ENCODE results near the gene TMPO. TPM values are rescaled to one million over a fixed set of nuclear protein-coding genes. Genes with fewer than 3 reads are reported as not detected.
"Not testable (repeated sequence)": the region's sequence is repeated elsewhere in the genome, so short reads cannot be mapped to it uniquely, and the experiment has no call there.

Gene TMPO
- total RNA-seq, 4 donors from 2014 or later = 68.8 to 131 (median 81.8) TPM

DNA sequence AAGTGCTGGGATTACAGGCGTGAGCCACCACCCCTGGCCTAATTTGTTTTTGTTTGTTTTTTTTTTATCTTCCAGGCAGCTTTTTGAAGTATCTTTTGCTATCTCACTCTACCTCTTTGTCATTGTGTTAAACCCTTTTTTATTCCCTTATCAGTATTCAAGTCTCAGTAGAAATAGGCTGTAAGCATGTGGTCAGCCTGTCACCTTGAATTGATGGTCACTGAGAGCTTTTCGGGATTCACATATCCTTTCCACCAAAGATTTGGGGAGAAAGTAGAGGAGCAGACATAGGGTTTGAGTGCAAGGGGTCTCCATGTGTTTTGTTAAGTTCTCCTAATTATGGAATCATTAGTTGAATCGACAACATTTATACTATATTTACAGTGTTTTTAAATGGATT lies 36.4 kb downstream of the TMPO start:
- Histone ChIP-seq H3K4me3 (no peak overlapping the region), H3K9me3 (no peaks in the 10 kb centered on the region), H3K27me3 (no peaks in the 10 kb centered on the region), H3K4me1 (no peaks in the 10 kb centered on the region), H3K36me3 (peaks cover 0 to 34% (median 0%) of the 10 kb centered on the region in 3 donors), H3K27ac (no peak overlapping the region)
- TF ChIP-seq, protein P1, sequence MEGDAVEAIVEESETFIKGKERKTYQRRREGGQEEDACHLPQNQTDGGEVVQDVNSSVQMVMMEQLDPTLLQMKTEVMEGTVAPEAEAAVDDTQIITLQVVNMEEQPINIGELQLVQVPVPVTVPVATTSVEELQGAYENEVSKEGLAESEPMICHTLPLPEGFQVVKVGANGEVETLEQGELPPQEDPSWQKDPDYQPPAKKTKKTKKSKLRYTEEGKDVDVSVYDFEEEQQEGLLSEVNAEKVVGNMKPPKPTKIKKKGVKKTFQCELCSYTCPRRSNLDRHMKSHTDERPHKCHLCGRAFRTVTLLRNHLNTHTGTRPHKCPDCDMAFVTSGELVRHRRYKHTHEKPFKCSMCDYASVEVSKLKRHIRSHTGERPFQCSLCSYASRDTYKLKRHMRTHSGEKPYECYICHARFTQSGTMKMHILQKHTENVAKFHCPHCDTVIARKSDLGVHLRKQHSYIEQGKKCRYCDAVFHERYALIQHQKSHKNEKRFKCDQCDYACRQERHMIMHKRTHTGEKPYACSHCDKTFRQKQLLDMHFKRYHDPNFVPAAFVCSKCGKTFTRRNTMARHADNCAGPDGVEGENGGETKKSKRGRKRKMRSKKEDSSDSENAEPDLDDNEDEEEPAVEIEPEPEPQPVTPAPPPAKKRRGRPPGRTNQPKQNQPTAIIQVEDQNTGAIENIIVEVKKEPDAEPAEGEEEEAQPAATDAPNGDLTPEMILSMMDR (IDR thresholded peaks at IDR 0.05) = no peak
- no peak for TF ChIP-seq POLR2A (IDR thresholded peaks at IDR 0.05)
- DNase-seq = no peak

DNA sequence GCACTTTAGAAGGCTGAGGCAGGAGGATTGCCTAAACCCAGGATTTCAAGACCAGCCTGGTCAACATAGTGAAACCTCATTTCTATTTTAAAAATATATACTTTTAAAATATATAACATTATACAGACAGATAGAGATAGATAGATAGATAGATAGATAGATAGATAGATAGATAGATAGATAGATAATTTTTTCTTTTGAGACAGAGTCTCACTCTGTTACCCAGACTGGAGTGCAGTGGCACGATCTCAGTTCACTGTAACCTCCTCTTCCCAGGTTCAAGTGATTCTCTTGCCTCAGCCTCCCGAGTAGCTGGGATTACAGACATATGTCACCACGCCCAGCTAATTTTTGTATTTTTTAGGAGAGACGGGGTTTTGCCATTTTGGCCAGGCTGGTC lies 42.7 kb downstream of the TMPO start:
- H3K4me3 ChIP-seq, H3K27ac ChIP-seq, H3K27me3 ChIP-seq, H3K9me3 ChIP-seq, H3K36me3 ChIP-seq, H3K4me1 ChIP-seq, DNase-seq: not testable (repeated sequence)

DNA sequence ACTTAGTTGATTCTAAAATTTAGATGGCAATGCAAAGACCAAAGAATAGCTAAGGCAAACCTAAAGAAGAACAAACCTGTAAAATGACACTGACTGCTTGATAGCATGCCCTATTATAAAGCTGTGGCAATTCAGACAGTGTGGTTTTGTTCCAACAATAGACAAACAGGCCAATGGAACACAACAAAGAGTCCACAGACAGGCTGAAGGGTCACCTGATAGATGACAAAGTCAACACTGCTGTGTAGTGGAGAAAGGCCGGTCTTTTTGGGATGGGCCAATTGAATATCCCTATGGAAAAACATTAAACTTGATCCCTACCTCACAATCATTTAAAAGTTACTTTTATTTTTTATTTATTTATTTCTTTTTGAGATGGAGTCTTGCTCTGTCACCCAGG lies 44.3 kb downstream of the TMPO start:
- DNase-seq = no peak
- no peaks in the 10 kb centered on the region for H3K36me3 ChIP-seq
- no peak for TF ChIP-seq POLR2A (IDR thresholded peaks at IDR 0.05)
- TF ChIP-seq, protein P1 (IDR thresholded peaks at IDR 0.05) = no peak
- H3K9me3 ChIP-seq = no peaks in the 10 kb centered on the region
- H3K27me3 ChIP-seq = no peaks in the 10 kb centered on the region
- no peak overlapping the region for H3K27ac ChIP-seq
- H3K4me1 ChIP-seq = no peaks in the 10 kb centered on the region
- H3K4me3 ChIP-seq = no peak overlapping the region

DNA sequence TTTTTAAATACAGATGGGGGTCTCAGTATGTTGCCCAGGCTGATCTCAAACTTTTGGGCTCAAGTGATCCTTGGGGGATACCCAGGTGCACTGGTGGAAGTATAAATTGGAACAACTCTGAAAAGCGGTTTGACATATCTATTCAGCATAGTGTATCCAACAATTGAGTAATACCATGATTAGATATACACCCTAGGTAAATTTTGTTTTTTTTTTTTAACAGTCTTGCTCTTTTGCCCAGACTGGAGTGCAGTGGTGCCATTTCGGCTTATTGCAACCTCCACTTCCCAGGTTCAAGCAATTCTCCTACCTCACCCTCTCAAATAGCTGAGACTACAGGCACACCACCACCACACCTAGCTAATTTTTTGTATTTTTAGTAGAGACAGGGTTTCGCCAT lies 46.5 kb downstream of the TMPO start:
- DNase-seq = no peak
- no peaks in the 10 kb centered on the region for H3K27me3 ChIP-seq

DNA sequence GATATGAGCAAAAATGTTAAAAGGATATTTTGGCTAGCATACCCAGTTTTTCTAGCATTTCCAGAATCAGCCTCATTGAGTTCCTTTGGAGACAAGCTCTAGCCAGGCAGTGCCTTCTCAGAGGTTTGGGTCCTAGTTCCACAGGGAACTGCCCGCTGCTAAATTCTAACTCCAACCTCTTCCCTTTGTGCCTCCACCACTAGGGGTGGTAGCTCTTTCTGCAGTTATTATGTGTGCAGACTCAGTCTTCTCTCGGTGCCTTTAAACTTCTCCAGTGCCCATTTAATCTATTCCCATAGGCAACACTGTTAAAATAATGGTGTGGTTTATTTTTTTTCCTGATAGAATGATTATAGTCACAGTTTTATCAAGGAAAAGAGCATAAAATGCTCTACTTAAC lies 56.6 kb downstream of the TMPO start:
- Histone ChIP-seq H3K4me1 (peaks cover 0 to 10% (median 0%) of the 10 kb centered on the region in 4 donors), H3K27me3 (no peaks in the 10 kb centered on the region), H3K4me3 (no peak overlapping the region), H3K36me3 (no peaks in the 10 kb centered on the region), H3K27ac (no peak overlapping the region), H3K9me3 (no peaks in the 10 kb centered on the region)
- TF ChIP-seq, protein P1 (IDR thresholded peaks at IDR 0.05) = peak in 4 of 6 experiments; percentile 10 to 32 (median 22)
- no peak for TF ChIP-seq POLR2A (IDR thresholded peaks at IDR 0.05)
- no peak for DNase-seq

More for the DNA sequence above, 46.5 kb downstream of the TMPO start:
- H3K4me1 ChIP-seq = no peaks in the 10 kb centered on the region
- H3K4me3 ChIP-seq = no peak overlapping the region
- no peaks in the 10 kb centered on the region for H3K36me3 ChIP-seq
- H3K27ac ChIP-seq = no peak overlapping the region
- no peaks in the 10 kb centered on the region for H3K9me3 ChIP-seq
- no peak for TF ChIP-seq POLR2A (IDR thresholded peaks at IDR 0.05)
- TF ChIP-seq, protein P1 (IDR thresholded peaks at IDR 0.05) = no peak

DNA sequence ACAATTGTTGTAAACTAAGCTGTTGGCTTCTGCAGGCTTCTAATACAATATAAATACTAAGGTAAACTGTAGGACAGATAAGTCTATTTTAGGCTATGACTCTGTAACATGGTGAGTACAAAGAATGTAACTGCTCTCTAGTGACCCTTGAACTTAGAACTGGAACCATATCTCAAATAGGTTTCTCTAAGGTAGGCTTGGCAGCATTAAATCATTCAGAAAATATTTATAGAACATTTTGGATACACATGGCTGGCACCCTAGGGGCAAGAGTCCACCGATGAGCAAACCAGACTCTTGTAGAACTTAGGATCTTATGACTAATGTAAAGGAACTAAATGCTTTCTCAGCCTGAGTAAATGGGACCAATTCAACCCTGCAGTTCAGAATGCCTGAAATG lies 58.7 kb downstream of the TMPO start:
- peaks cover 0 to 16% (median 0%) of the 10 kb centered on the region in 4 donors for H3K4me1 ChIP-seq
- no peak overlapping the region for H3K4me3 ChIP-seq
- H3K27ac ChIP-seq = peak overlapping the region in 3 of 4 donors; percentile 49 to 77 (median 75)
- no peaks in the 10 kb centered on the region for H3K9me3 ChIP-seq
- peak in 2 of 3 donors; percentile 60 to 81 for DNase-seq
- H3K36me3 ChIP-seq = no peaks in the 10 kb centered on the region
- no peak for TF ChIP-seq POLR2A (IDR thresholded peaks at IDR 0.05)
- TF ChIP-seq, protein P1 (IDR thresholded peaks at IDR 0.05) = peak in 1 of 6 experiments; percentile 5
- no peaks in the 10 kb centered on the region for H3K27me3 ChIP-seq

Measured in Peyer's patch (tissue), 4 donors.